GM19395 (cell line): ENCODE results near the gene SND1.

Experiments
- ATAC-seq: cut with Tn5 transposase; IDR thresholded peaks from one replicate; pipeline ENCODE4 v1.9.1; 2021; ENCODE audit warnings: mild to moderate bottlenecking, moderate library complexity; ENCODE audit not compliant: unreplicated experiment

SND1 gene

DNA sequence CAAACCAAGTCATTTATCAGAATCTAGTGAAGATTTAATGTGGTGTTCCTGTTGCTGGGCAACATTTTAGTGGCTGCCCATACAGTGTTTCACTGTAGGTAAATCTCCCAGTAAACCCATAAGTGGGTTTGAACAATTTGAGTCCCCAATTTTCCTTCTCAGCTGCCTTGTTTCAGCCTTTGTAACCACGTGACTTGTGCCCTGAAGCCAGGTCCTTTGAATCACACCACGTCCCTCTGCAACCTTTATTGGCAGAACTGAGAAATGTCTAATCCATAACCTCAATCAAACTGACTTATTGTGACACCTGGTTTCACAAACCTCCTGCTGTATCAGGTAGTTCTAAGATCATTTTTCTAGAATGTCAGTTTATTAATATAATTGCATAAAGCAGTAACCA is 30.1 kb downstream of the SND1 start:
- no peak for ATAC-seq

DNA sequence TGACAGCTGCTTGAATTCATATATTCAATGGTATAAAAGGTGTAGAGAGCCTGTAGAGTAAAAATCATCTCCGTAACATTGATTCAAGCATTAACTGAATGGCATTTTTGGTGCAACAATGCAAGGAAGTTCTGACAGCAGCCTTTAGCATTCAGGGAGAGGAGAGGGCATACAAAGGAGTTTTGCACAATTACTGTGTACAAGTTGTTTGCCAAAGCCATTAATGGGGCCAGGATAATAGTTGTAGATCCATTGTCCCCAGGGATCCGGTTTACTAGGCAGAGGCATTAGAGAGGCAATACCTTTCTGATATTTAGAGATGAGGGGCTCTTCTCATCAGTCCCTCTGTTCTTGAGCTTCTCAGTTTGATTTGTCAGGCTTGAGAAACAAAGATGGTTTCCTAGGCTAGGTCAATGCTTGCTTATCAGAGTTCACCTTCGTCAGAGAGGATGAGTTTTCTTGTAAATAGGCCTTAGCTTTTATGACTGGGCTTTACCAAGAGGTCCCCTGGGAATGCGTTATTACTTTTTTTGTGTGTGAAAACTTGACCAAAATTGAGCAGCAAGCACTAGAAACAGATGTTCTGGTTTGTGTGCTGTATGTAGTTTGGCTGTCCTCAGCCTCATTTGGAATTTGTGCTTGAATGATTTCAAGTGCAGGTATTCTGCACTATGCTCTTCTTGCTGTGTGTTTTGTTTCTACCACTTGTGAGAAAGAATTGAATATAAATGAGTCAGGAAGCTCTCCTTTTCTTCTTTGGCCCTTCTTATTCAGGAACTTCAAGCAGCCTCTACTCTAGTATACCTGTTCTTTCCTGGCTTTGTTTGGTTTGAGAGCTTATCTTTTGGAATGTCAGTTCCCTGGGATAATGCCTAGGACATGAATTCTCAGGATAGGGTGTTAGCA is 32.0 kb downstream of the SND1 start:
- ATAC-seq = peak; percentile 78

DNA sequence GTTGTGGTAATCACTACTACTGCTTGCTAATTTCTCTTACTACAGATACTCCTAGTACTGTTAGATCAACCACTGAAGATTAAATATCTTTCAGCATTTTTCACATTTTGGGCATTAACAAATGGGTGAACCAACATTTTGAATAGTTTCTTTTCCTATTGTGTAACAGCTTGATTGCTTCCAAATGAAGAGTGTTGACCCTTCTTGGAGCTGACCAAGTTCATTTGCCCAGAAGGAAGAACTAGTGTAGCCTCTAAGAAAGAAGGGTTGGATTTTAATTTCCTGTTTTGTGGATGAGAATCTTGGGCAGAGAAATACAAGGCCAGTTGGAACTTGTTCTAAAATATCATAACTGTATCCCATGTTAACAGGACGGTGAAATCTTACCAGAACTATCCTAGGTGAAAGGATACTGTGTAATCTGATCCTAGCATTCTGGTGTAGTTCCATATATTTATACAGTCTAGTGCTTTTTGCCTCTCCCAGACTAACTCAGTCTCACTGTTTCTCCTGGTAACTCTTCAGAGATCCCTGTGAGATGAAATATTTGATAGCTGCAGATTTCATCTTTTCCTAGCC is 37.3 kb downstream of the SND1 start:
- no peak for ATAC-seq

DNA sequence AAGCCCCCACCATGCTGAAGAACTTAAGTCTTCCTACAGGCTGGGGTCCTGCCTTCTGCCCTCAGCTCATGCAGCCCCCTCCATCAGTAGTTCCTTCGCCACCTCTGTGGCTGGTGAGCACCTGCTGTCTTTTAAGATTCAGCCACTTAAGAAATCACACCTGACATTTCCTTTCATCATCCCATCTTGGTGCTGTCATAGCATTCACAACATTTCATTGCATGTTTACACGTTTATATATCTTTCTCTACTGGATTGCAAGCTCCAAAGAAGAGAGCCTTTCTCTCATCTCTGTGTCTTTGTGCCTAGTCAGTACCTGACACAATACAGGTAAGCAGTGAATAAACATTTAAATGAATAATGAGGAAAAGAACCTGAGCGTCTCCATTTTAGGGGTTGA is 38.3 kb downstream of the SND1 start:
- no peak for ATAC-seq

DNA sequence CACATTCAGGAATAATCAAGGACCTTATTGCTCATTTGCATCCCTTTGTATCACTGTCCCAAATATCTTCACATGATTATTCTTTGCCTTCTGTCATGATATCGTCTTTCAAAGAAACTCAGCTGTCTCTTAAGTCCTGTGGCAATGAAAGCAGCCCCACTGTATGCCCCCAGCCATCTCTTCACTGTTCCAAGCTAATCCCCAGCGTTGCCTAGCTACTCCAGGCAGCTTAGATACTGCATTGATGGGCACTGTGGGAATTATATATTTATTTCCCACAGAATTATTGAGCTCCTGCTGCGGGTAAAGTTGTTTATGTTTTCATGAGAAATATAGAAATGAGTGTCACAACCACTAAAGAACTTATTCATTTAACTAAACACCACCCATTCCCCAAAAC is 38.8 kb downstream of the SND1 start:
- ATAC-seq = no peak

DNA sequence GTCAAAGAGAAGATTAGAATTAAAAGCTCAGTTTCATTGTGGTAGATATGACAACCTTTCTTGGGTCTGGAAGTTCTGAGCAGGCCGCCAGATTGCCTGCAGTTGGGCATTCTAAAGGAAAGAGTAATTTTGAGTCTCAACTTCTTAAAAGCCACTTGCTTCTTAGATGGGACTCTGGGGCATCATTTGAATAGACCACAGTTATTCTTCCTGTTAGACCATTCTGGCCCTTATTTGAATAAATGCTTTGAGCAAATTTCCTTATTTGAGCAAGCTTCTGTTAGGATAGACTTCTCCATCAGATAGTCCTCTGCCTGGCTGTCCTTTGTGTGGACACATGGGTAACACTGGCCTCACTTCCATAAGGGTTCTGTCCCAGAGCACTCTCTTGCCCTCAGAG is 40.2 kb downstream of the SND1 start:
- peak; percentile 70 for ATAC-seq

DNA sequence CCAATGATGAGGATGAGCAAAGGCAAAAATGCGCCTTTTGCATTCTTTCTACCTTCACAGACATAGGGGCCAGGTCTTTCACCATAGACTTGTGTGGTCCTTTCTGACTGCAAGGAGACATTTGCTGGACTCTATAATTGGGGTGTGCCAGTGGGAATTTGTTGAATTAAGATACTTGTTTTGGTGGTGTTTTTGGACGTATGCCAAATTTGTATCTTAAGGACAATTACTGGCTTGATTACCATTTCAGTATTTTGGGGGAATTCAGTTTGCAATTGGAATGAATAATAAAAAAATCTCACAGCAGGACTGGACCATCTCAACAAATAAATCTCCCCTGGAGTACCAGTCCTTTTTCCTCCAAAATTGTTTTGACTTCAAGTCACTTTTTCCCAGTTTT is 47.9 kb downstream of the SND1 start:
- no peak for ATAC-seq

DNA sequence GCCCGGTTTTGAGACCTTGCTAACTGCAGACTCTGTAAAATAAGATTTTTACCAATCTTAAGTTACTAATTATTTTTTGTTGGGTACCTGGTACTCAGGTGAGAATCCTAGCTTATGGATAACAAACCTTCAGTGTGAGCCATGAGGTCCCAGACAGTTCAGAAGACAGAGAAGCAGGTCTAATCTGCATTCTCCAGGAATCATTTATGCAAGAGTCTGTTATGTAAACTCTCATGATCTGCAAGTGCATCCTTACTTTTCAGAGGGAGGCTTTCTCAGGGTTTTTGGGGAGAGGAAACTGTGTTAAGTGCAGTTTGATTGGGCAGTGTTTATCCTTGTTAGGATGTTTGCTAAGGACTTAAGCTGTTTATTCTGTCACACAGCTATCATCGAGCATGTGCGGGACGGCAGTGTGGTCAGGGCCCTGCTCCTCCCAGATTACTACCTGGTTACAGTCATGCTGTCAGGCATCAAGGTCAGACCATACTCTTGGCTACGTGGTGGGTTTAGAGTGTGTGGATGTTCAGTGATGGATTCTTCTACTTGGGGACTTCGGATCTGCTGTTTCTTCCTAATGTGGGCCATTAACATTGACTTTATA is 50.2 kb downstream of the SND1 start:
- no peak for ATAC-seq

DNA sequence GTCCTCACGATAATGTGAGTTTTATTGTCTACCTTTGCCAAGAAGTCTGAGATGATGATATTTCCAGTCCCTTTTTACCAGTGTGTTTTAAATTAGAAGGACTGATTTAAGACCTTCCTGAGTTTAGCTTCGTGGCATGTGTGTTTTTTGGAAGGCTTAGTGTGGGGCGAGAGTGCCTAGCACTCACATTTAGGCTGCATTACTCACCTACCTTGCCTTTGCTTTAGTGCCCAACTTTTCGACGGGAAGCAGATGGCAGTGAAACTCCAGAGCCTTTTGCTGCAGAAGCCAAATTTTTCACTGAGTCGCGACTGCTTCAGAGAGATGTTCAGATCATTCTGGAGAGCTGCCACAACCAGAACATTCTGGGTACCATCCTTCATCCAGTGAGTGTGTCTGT is 50.9 kb downstream of the SND1 start:
- no peak for ATAC-seq

DNA sequence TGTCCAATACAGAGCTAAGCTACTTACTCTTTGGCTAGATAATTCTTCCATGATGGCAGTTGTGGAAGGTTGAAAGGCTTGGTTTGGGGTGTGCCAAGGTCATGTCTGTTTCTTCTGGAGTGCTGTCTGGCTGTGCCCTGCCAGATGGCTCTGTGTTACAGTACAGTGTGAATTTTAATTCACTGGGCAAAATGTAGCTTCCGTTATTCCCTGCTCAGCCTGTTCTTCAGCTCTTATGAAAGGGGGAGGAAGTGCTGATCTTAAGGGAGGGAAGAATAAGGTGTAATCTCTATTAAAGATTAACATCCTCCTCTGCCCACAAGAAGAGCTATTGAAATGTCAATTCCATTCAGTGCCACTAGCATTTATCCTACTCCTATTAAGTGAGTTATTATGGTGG is 52.2 kb downstream of the SND1 start:
- no peak for ATAC-seq

DNA sequence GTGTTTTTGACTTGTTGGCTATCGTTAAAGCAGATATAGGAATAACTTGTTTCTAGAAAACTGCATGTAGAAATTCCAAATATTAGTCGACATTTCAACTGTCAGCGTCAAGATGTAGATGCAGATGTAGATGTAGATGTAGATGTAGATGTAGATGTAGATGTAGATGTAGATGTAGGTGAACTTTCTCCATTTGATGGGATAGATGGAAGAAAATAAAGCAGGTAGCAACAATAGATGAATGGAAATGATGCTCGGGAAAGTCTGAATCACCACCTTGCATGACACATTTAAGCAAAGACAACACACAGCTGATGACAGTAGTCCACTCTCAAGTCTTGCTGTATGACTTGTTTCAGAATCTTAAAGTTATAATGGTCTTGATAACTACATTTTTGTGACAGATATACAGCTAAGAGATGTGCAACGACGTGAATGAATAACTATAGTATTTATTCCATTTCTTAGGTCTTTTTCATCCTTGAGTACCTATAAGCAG is 53.5 kb downstream of the SND1 start:
- no peak for ATAC-seq

DNA sequence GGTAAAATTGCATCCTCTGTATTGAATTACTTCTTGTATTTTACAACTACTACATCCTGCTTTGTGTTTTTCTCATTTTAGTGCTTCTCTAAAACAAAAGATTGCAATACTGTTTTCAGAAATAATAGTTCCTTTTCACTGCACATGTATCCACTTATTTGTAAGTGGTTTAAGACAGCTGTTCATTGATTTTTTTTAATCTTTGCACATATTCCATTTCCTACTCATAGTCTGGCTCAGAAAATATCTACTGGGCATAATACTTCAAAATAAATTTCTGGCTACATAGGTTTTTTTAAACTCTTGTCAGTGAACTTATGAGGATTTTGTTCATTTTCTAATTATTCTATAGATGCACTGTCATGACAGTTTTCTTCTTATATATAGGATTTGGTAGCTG is 54.8 kb downstream of the SND1 start:
- ATAC-seq = no peak

DNA sequence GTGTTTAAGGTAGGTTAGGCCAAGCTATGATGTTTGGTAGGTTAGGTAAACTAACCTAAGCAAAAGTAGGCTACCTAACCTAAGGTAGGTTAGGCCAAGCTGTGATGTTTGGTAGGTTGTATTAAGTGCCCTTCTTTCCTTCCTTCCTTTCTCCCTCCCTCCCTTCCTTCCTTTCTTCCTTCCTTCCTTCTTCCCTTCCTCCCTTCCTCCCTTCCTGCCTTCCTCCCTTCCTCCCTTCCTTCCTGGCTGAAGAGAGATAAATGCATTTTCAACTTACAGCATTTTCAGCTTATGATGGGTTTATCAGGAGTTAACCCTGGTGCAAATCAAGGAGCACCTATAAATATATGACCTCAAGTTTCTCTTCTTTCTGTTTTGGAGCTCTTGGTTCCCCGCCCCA is 56.2 kb downstream of the SND1 start:
- ATAC-seq = no peak

DNA sequence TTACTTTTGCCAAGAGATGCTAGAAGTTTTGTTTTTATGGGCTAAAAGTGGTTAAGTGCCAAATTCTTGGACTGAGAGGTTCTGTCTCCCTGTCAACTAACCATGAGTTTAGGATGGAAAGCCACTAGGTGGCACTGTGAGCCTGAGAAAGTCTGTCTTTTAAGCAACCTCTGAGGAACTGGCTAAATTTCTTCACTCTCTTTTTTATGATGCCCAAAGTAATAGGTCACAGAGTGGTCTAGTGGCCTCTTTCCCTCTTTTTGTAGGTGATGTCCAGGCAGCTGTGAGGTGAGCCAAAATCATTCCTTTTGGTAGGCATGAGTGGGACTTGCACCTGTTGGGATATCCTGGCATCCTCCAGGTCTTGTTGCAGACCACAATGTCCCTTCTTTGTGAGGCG is 56.8 kb downstream of the SND1 start:
- peak; percentile 80 for ATAC-seq

DNA sequence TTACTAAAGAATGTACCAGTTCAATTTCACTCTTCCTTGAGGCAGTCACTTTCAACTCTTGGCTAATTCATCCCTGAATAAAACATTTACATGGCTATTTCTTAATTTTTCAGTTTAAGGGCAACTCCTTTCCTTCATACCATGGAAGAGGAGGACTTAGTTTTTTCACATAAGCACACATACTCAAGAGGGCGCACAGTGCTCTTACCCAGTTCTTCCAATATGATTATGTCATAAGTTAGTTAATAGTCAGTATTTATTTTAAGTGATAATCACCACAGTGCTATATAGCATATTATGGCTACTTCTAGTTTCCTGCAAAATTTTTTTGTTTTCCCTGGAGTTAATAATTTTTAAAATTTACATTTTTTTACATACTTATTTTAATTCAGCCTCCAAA is 58.6 kb downstream of the SND1 start:
- no peak for ATAC-seq

DNA sequence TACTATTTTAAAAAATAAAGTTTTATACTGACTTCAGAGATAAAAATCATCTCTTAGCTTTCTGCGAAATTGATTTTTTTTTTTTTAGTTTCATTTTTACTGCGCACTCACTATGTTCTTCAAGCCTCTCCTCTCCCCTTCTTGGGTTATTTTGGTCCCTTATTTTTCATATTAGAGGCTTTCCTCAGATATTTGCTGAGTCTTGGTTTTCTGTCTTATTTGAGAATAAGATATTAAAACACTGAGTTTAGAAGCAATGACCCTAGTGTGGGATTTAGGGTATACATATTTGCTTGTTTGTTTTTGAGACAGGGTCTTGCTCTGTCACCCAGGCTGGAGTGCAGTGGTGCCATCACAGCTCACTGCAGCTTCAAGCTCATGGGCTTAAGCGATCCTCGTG is 59.9 kb downstream of the SND1 start:
- no peak for ATAC-seq

DNA sequence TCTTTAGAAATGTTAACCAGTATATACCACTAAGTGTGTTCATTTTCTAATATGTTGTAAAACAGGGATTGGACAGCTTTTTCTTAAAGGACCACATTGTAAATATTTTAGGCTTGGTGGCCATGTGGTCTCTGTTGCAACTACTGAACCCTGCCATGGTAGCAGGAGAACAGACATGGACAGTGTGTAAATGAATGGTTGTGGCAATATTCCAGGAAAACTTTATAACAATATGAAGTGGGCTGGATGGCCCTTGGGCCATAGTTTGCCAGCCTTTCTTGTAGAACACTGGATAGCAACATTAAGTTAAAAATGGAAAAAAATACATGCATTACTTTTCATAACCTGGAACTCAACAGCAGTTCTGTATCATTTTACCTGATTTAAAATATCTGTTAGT is 61.0 kb downstream of the SND1 start:
- no peak for ATAC-seq

DNA sequence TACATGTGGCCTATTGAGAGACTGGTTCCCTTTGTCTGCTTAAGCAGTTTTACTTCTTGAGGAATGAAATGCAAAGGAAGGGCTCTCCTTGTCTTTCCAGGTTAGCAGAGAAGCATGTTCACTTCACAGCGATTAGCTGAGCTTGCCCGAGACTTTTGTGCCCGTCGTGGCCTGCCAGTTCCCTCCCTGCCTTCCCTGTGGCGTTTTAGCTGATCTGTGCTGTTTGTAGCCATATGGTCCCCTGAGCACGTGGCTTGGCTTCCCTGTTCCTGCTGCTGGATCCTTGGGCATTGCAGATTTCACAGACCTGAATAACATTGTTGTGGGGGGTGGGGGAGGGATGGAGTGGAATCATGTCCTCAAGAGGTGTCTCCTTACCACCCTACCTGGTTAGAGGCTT is 61.8 kb downstream of the SND1 start:
- ATAC-seq = no peak

DNA sequence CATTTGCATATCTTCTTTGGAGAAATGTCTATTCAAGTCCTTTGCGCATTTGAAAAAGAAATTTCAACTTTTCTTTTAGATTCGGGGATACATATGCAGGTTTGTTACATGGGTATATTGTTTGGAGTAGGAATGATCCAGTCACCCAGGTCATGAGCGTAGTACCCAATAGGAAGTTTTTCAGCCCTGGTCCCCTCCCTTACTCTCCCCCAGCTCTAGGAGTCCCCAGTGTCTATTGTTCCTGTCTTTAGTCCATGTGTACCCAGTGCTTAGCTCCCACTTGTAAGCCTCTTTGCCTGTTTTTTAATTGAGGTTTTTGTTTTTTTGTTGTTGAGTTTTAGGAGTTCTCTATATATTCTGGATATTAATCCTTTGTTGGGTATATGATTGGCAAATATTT is 63.3 kb downstream of the SND1 start:
- ATAC-seq = no peak

DNA sequence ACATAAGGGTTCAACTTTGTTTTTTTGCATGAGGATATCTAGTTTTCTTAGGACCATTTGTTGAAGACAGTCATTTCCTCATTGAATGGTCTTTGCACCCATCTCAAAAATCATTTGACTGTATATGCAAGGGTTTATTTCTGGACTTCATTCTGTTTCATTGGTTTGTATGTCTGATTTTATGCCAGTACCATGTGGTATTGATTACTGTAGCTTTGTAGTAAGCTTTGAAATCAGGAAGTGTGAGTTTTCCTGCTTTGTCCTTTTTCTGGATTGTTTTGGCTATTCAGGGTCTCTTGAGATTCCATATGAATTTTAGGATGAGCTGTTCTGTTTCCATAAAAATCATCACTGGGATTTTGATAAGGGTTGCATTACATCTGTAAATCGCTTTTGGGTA is 63.9 kb downstream of the SND1 start:
- no peak for ATAC-seq

DNA sequence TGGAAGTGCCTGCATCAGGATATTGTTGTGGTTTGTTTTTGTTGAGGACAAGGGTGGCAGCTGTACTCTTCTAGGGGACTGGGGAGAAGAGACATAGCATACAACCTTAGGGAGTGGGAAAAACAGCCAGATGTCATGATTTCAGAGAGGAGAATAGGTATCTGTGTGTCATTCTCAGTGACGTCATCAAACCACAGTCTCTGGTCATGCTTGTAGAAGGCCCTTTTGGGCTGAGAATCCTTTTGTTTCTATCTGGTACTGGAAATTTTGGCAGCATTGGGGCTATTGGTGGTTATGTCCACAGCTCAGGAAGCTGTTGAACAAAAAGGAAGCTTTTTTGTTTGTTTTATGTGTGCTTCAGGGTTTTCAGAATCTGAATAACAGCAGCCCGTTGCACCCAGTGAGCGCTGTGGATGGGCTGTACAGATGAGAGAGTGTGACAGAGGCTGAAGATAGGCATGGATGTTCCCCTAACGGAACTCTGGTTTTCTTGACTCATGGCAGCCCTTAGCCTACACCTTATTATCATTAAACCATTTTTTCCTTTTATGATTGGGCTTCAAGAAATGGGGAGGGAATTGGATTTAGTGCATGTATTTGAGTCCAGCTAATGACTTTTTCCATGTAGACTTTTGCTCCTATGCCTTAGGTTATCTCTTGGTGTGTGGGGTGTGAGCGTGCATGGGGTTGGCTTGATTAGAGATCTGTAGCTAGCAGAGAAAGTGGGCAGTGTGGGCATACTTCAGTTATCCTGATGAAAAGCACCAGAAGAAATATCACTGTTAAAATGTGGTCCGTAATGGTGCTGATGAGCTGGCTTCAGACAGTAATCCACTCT is 65.7 kb downstream of the SND1 start:
- ATAC-seq = no peak
